Omental fat pad (tissue), 4 donors: Measurements from ENCODE around the gene DNAJB8. TPM values are rescaled to one million over a fixed set of nuclear protein-coding genes. Genes with fewer than 3 reads are reported as not detected.
A peak's percentile ranks its signal among the peaks of the same experiment; 100 is the strongest.

Experiments
- ATAC-seq: fragments of 150-250 bp; one replicate; pipeline ENCODE4 v1.9.1; 2016; ENCODE audit warnings: mild to moderate bottlenecking, moderate library complexity; ENCODE audit not compliant: low FRiP score
- DNase-seq: peaks from one replicate; pipeline ENCODE4 v3.0.0-alpha.2; 2019; ENCODE audit warnings: low spot score
- total RNA-seq, 4 donors: library from RNA; depleted of rRNA; stranded (reverse); fragments of >200 nt; gene quantifications; one replicate each; pipeline ENCODE4 v1.1.0, GENCODE V29; 2016
- TF ChIP-seq, protein P1 (sequence below), 3 donors: fragments of 450-650 bp; IDR thresholded peaks; one replicate each; pipeline ENCODE4 v1.5.1; 2016 to 2017; ENCODE audit warnings: antibody characterized with exemption in 3 of 3, mild to moderate bottlenecking in 3 of 3, moderate library complexity in 2 of 3

DNAJB8 gene
- total RNA-seq, 4 donors from 2014 or later: not detected

DNA sequence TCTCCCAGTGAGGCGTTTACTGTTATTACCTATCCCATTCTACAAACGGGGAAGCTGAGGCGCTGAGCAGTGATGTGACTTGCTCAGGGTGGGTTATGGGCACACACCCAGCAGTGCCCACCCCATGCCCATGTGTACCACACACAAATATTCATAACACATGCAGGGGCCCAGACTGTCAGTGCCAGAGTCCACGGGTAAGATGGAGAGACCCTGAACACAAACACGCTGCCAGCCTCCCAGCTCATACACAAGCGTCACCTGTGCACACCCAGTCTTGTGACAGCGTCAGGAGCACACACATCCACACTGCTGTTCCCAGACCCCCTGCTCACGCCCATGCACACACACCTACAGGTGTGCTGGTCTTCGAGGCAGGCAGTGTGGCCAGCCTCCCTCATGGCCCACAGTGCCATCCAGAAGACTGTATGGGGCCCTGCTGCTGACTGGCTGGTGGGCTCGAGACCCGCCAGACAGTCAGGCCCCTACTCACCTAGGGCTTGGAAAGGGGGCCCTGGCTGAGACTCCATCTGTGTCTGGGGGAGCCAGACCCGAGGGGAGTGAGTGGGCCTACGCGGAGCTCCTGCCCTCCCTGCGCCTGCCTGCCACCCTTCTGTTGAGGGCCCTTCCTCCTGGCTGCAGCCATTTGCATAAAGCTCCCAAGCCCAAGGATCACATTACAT is 39.4 kb downstream of the DNAJB8 start:
- DNase-seq: no peak
- ATAC-seq: no peak
- TF ChIP-seq, protein P1, sequence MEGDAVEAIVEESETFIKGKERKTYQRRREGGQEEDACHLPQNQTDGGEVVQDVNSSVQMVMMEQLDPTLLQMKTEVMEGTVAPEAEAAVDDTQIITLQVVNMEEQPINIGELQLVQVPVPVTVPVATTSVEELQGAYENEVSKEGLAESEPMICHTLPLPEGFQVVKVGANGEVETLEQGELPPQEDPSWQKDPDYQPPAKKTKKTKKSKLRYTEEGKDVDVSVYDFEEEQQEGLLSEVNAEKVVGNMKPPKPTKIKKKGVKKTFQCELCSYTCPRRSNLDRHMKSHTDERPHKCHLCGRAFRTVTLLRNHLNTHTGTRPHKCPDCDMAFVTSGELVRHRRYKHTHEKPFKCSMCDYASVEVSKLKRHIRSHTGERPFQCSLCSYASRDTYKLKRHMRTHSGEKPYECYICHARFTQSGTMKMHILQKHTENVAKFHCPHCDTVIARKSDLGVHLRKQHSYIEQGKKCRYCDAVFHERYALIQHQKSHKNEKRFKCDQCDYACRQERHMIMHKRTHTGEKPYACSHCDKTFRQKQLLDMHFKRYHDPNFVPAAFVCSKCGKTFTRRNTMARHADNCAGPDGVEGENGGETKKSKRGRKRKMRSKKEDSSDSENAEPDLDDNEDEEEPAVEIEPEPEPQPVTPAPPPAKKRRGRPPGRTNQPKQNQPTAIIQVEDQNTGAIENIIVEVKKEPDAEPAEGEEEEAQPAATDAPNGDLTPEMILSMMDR (IDR thresholded peaks at IDR 0.05): no peak

DNA sequence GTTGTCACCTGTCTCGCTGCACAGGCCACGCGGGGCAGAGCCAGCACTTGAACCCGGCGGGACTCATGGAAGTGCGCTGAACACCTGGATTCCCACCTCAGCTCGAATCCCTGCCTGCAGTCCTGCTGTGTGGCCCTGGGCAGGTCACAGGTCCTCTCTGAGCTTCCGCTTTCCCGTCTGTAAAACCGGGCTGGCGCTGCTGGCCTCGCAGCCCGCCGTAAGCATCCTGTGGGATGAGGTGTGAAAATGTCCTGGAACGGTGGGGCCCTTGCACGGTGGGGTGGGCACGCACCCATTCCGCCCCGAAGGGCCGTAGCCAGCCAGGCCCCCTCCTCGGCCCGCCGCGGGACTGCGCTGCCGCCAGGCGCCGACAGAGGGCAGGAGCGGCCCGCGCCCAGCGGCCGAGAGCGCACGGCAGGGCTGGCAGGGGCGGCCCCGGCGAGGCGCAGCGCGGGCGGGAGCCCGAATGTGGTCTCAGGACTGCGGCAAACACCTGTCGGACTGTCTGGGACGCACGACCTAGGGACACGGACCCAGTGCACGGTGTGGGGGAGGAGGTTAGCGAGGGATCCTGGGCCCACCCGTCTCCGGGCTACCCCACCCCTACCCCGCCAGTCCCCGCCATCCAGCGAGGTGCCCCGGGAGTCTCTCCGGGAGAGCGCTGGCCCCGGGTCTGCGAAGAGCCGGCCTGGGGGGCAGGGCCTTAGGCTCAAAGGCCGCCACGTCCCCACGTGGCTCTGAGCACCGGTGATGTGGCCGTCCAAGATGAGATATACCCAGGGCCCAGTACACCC is 40.4 kb downstream of the DNAJB8 start:
- no peak for DNase-seq
- peak; percentile 77 for ATAC-seq

DNA sequence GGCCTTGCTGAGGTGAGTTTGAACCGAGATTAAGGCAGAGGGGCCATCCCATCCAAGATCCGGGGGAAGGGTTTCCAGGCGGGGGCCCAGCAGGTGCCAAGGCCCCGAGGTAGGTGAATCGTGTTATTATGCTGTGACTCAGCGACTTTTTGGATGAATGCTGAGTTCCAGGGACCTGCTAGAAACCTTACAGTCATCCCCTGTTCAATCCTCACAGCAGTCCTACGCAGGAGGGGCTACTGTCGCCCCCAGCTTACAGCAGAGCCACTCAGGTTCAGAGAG is 40.9 kb downstream of the DNAJB8 start:
- DNase-seq (no peak), ATAC-seq (no peak)
- TF ChIP-seq, protein P1 (IDR thresholded peaks at IDR 0.05): no peak

More for the DNA sequence above, 40.4 kb downstream of the DNAJB8 start:
- TF ChIP-seq, protein P1 (IDR thresholded peaks at IDR 0.05): peak in 2 of 3 donors; percentile 91

DNA sequence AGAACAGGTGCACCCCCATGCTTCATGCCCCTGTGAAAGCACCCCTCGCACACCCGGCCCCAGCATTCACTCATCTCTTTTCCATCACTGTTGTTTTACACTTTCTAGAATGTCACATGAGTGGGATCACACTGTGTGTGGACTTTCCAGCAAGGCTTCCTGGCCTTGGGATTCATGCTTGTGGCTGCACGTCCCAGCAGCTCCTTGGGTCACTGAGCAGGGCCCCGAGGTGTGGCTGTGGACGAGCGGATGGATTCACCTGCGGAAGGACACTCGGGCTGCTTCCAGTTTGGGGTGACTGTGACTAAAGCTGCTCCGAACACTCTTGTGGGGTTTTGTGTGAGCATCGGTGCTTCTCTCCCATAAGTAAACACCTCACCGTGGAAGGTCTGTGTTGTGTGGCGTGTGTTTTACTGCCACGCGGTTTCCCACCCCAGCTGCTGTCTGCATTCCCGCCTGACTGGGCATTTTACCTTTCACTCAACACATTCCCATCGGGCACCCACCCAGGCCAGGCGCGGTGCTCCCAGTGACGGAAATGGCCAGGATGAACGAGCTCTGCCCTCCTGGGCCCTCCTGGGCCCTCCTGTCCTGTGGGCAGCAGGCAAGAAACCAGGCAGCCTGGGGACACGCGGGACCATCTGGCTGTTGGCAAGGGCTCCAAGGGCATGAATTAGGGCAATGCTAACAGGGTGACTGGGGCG is 41.4 kb downstream of the DNAJB8 start:
- no peak for ATAC-seq
- no peak for DNase-seq
- TF ChIP-seq, protein P1 (IDR thresholded peaks at IDR 0.05): no peak

DNA sequence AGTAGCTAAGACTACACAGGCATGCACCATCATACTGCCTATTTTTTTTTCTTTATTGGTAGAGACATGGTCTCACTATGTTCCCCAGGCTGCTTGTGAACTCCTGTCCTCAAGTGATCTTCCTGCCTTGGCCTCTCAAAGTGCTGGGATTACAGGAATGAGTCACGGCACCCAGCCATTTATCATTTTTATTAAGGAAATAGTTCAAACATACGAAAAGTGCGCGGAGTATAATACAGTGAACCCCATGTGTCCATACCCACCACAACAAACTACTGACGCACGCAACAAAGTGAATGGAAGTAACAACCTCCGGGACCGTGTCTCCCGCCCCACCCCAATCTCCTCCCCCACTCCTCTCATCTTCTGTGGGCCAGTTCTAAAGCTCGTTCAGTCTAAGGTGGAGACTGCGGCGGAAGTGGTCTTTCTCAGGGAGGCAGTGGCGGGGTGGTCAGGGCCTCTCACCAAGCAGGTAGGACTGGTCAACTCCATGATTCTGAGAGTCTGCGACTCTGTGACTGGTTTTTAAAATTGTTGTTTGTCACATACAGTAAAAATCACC is 42.1 kb downstream of the DNAJB8 start:
- TF ChIP-seq, protein P1 (IDR thresholded peaks at IDR 0.05): no peak
- no peak for ATAC-seq
- DNase-seq: no peak

DNA sequence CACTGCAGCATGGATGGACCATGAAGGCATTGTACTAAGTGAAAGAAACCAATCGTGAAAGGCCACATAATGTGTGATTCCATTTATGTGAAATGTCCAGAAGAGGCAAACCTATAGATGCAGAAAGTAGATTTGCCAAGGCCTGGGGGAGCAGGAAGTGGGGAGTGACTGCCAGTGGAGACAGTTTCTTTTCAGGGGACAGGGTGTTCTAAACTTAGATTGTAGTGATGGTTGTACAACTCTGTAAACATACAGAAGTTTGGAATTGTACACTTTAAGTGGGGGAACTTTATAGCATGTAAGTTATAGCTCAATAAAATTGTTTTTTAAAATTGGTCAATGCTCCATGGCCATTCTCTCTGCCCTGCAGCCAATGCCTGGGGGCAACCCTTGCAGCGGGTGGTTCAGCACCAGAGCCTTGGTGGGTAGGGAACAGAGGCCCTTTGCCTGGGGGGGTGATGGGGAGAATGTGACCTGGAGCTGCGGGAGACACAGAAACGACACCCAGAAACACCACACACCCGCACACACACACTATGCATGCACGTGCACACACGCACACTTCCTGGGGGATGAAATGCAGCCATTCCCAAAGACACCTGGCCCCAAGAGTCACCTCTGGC is 43.1 kb downstream of the DNAJB8 start:
- no peak for DNase-seq
- ATAC-seq: no peak
- TF ChIP-seq, protein P1 (IDR thresholded peaks at IDR 0.05): no peak
